GM19397 (cell line): ENCODE measurements around the gene TNNT3.

Source experiments
- ATAC-seq: cut with Tn5 transposase; IDR thresholded peaks from one replicate; pipeline ENCODE4 v1.9.1; 2021; ENCODE audit warnings: mild to moderate bottlenecking, moderate library complexity; ENCODE audit not compliant: unreplicated experiment

Gene TNNT3

DNA sequence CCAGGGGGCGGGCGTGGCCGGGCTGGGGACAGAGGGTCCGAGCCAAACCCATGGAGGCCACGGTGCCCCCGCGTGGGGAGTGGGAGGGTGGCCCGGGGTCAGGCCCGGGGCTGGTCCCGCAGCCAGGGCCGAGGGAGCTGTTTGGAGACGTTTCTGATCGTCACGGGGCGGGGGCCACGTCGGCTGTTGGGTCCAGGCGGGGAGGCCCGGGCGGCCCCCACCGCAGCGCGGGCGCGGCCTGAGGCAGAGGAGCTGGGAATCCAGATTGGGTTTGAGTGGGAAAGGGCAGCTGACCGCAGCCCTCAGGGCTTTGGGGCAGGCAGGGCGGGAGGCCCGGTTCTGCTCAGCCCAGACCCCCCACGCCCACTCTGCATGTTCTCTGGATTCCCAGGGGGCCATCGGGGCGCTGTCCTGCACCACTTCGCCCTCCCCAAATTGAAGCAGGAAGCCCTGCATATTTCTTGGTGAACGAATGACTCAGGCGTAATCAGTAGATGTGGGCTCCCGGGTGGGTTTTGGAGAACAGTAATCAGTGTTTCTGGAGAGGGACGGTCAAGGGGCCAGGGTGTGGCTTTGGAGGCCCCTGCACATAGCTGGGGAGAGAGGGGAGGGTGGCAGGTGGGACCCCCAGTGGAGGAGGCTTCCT is 28.2 kb downstream of the TNNT3 start:
- ATAC-seq: no peak

- no peak for ATAC-seq
These were observed 28.9 kb downstream of the TNNT3 start for GRCh38 chr11:1948389-1948788.

DNA sequence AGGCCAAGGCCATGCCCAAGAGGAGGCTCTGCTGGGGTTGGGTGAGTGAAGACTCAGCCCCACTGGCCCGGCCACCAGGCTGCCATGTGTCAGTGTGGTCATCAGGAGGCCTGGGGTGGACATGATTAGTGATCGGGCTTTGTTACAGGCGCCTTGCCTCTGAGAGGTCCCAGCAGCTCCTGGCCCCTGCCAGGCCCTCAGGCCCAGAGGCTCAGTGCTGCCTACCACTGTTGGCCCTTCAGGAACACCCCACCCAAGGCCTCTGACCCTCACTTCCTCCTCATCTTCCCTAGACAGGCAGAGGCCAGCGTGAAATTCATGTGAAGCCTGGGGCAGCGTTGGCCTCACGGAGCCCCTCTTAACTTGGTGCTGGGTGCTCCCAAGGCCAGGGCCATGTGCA is 29.8 kb downstream of the TNNT3 start:
- ATAC-seq: no peak

DNA sequence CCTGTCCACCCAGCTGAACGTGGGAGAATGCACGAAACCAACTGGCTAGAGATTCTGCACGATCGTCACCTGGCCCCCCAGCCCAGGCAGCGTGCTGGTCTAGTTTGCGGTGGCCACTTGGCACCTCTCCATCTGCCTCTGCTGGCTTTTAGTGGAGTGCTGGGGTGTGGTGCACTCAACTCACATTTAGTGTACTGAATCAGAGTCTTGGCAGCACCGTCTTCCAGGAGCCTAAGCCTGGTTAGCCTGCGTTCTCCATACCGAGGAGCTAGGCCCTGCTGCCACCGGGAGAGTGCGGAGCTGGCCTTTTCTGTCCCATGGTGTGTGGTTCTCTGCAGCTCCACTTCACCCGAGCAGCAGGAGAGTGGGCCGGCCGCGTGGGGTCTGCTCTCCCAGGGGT is 30.4 kb downstream of the TNNT3 start:
- no peak for ATAC-seq

- no peak for ATAC-seq
These were observed 33.4 kb downstream of the TNNT3 start for GRCh38 chr11:1952806-1953482.

- no peak for ATAC-seq
These were observed 34.2 kb downstream of the TNNT3 start for GRCh38 chr11:1953489-1954266.

DNA sequence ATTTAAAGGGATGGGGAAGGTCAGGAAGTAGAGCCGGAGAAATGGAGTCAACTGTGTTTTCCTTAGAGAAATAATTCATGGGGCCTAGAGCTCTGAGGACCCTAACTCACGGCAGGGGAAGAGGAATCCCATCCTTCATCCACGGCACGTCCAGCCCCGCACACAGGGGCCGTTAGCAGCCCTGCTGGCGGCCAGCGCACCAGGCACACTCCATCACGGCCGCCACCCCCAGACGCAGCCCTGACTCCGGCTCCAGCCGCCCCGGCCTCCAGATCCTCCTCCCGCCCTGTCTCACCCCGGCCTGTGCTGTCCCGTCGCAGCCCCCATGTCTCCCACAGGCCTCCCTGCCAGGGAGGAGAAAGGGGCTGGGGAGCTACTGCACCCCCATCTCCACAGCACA is 38.9 kb downstream of the TNNT3 start:
- ATAC-seq: no peak

DNA sequence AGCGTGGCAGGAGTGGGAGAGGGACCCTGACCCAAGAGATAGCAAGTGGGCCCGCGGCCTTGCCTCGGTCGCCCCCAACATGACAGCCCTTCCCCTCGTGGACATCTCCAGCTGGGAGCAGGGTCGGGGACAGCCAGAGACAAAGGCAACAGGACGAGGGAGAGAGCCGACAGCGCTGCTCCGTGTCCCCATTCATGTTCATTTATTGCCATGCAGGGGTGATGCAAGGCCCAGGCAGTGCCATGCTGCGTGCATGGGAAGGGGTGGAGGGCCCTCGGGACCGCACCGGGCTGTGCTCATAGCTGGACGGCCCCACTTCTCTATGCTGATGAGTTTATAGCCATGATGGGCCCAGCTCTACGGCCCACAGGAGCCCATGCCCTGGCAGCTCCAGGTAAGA is 40.3 kb downstream of the TNNT3 start:
- no peak for ATAC-seq

DNA sequence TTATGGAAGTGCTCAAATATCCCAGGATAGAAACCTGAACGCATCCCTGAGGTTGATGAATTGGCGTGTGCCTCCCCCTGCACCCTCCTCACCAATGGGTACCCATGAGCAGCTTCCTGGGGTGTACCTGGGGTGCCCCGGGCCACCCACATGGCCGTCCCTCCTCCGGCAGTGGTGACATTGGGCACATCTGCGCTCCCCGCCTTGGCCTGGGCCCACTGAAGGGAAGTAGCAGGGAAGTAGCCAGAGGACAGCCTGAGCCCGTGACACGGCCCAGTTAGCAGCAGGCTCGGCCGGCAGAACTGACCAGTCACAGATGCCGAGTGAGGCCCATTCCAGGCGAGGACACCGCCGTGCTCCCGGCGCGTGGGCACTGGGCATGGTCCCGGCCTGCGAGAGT is 44.4 kb downstream of the TNNT3 start:
- ATAC-seq: no peak

GRCh38 chr11:1964348-1964747 is 44.8 kb downstream of the TNNT3 start:
- no peak for ATAC-seq

DNA sequence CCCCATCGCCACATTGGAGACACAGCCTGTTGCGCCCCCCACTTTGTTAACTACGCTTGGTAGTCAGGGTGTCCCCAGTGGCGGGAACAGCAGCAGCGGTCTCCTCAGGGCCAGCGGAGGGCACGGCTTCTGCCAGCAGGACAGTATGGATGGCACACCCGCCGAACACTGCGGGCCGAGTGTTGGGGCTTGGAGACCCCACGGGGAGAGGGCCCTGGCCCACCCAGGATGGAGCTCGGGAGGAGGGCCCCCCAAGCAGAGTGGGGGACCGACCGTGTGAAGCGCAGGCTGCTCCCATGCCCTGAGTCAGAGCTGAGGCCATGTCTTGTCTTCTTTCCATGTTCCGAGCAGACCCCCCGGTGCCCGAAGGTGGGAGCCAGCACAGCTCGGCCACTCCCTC is 45.5 kb downstream of the TNNT3 start:
- ATAC-seq: no peak

DNA sequence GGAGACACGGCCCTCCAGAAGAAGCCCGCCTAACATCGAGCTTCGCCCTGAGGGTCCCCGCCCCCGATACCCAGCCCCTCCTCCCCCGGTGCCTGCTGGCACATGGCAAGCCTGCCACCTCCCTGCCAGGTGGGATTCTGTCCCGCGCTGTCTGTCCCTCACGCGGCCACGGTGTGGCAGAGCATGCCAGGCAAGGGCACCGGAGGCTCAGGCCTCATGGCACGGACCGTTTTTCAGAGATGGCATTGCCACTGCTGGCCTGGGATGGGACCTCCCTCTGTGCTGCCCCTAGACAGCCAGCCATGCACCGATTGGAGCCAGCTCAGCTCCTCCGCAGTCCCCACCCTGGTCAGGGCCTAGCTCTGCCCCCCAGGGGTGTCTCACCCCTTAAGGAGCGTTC is 47.0 kb downstream of the TNNT3 start:
- ATAC-seq: no peak

- no peak for ATAC-seq
These were observed 48.2 kb downstream of the TNNT3 start for GRCh38 chr11:1967641-1968225.

GRCh38 chr11:1968454-1969002 is 49.0 kb downstream of the TNNT3 start:
- no peak for ATAC-seq

- ATAC-seq: no peak
These were observed 49.5 kb downstream of the TNNT3 start for GRCh38 chr11:1969035-1969434.

DNA sequence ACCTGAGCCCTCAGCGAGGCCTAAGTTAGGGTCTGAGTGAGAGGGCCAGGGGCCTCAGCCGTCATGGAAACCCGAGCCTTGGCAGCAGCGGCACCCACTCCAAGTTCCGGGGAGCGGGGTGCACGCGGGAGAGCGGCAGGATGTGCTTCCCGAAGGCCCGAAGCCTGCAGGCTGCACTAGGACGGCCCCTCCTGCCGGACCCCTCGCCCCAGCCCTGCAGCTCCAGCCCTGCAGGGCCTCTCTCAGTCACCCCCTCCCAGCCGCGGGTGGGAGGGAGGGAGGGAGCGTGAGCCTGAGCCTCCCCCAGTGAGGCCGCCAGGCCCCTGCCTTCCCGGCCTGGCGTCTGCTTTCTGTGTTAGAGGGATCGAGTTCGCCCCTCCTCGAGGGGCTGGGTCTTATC is 50.3 kb downstream of the TNNT3 start:
- no peak for ATAC-seq

GRCh38 chr11:1970956-1971355 is 51.5 kb downstream of the TNNT3 start:
- ATAC-seq: no peak

GRCh38 chr11:1975185-1975584 is 55.7 kb downstream of the TNNT3 start:
- ATAC-seq: no peak

- no peak for ATAC-seq
These were observed 59.4 kb downstream of the TNNT3 start for GRCh38 chr11:1978720-1979473.

- no peak for ATAC-seq
These were observed 60.1 kb downstream of the TNNT3 start for GRCh38 chr11:1979607-1980006.
